ENCODE measurements around the gene IL31RA.

Gene IL31RA

DNA sequence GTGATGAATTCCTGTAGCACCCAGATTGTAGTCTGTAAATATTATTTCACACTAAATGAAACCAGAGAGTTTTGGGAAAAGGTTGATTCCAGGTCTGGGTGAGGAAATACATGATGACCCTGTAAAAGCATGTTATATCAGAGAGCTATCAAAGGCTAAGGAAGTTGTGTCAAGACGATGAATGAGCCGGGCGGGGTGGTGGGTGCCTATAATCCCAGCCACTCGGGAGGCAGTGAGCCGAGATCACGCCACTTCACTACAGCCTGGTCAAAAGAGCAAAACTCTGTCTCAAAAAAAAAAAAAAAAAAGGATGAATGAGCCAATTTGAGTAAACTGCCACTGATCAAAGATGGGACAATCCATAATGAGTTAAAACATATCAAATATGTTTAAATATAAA, 114.4 kb downstream of the IL31RA start:
- no peaks in the 10 kb centered on the region for H3K36me3 ChIP-seq (ENCODE audit: control insufficient read depth, insufficient read depth, low read length)
- H3K4me1 ChIP-seq, result peaks cover 3% of the 10 kb centered on the region
- H3K79me2 ChIP-seq, result peaks cover 7% of the 10 kb centered on the region
- no peaks in the 10 kb centered on the region for H3K9me3 ChIP-seq (ENCODE audit: control insufficient read depth, low read length)
- no peak overlapping the region for H2AFZ ChIP-seq
- H3K4me3 ChIP-seq (ENCODE audit: low read depth, low read length), result no peak overlapping the region
- TF ChIP-seq, protein P1, sequence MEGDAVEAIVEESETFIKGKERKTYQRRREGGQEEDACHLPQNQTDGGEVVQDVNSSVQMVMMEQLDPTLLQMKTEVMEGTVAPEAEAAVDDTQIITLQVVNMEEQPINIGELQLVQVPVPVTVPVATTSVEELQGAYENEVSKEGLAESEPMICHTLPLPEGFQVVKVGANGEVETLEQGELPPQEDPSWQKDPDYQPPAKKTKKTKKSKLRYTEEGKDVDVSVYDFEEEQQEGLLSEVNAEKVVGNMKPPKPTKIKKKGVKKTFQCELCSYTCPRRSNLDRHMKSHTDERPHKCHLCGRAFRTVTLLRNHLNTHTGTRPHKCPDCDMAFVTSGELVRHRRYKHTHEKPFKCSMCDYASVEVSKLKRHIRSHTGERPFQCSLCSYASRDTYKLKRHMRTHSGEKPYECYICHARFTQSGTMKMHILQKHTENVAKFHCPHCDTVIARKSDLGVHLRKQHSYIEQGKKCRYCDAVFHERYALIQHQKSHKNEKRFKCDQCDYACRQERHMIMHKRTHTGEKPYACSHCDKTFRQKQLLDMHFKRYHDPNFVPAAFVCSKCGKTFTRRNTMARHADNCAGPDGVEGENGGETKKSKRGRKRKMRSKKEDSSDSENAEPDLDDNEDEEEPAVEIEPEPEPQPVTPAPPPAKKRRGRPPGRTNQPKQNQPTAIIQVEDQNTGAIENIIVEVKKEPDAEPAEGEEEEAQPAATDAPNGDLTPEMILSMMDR (IDR thresholded peaks at IDR 0.05), result no peak
- H3K9ac ChIP-seq, result no peak overlapping the region
- no peak overlapping the region for H3K27ac ChIP-seq
- no peaks in the 10 kb centered on the region for H3K27me3 ChIP-seq (ENCODE audit: control insufficient read depth, insufficient read depth, low read length)
- H3K4me2 ChIP-seq (ENCODE audit: low read length), result no peak overlapping the region

DNA sequence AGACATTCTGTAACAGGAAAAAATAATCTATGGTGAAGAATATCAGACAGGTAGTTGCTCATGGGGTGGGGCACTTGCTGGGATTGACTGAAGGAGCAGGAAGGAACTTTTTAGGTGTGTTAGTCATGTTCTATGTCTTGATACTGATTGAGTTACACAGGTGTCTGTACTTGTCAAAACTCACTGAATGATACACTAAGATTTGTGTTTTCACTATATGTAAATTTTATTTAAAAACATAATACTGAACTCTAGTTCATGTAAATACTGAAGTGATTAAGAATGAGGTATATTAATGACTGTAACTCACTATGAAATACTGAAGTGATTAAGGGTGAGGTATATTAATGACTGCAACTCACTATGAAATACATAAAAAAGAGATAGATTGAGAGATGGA, 115.1 kb downstream of the IL31RA start:
- Histone ChIP-seq H3K4me1 (peaks cover 3% of the 10 kb centered on the region), H3K9ac (no peak overlapping the region), H3K9me3 (ENCODE audit: control insufficient read depth, low read length) (no peaks in the 10 kb centered on the region), H3K4me3 (ENCODE audit: low read depth, low read length) (no peak overlapping the region), H3K4me2 (ENCODE audit: low read length) (no peak overlapping the region), H2AFZ (no peak overlapping the region), H3K27me3 (ENCODE audit: control insufficient read depth, insufficient read depth, low read length) (no peaks in the 10 kb centered on the region), H3K27ac (no peak overlapping the region), H3K79me2 (peaks cover 13% of the 10 kb centered on the region), H3K36me3 (ENCODE audit: control insufficient read depth, insufficient read depth, low read length) (no peaks in the 10 kb centered on the region)
- TF ChIP-seq, protein P1 (IDR thresholded peaks at IDR 0.05), result no peak

DNA sequence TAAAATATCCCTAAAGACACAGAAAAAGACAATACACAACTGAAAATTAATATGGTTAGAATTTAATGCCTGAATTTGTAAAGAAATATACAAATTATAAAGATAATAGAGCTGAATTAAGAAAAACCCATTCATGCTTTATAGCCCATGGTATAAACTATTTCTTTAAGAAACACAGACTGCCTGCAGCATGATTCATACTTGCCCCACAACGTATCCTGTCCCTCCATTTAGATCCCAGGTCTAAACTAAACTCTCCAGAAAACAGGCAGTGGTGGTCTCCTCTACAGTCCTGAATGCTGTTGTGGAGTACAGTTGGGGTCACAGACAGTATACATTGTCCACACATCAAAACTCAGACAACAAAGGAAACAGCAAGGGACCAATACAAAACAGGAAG, 118.8 kb downstream of the IL31RA start:
- Histone ChIP-seq H3K27me3 (ENCODE audit: control insufficient read depth, insufficient read depth, low read length) (no peaks in the 10 kb centered on the region), H3K9ac (no peak overlapping the region), H3K27ac (no peak overlapping the region), H3K4me1 (peaks cover 3% of the 10 kb centered on the region), H3K4me3 (ENCODE audit: low read depth, low read length) (no peak overlapping the region), H3K79me2 (peaks cover 39% of the 10 kb centered on the region), H3K9me3 (ENCODE audit: control insufficient read depth, low read length) (no peaks in the 10 kb centered on the region), H2AFZ (no peak overlapping the region), H3K36me3 (ENCODE audit: control insufficient read depth, insufficient read depth, low read length) (no peaks in the 10 kb centered on the region), H3K4me2 (ENCODE audit: low read length) (no peak overlapping the region)
- TF ChIP-seq, protein P1 (IDR thresholded peaks at IDR 0.05), result no peak

All from parathyroid adenoma (tissue), 2 donors.